ENCODE data around the gene INSM2.

DNA sequence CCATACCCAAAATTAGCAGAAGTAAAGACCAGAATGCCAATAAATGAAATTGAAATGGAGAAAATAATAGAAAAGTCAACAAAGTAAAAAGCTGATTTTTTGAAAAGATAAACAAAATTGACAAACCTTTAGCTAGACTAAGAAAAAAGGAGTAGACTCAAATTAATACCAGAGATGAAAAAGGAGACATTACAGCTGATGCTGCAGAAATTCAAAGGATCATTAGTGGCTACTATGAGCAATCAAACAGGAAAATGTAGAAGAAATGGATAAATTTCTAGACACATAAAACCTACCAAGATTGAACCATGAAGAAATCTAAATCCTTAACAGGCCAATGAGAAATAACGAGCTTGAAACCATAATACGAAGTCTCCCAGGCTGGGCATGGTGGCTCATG lies 34.8 kb upstream of the INSM2 start:
- TF ChIP-seq, protein P1, sequence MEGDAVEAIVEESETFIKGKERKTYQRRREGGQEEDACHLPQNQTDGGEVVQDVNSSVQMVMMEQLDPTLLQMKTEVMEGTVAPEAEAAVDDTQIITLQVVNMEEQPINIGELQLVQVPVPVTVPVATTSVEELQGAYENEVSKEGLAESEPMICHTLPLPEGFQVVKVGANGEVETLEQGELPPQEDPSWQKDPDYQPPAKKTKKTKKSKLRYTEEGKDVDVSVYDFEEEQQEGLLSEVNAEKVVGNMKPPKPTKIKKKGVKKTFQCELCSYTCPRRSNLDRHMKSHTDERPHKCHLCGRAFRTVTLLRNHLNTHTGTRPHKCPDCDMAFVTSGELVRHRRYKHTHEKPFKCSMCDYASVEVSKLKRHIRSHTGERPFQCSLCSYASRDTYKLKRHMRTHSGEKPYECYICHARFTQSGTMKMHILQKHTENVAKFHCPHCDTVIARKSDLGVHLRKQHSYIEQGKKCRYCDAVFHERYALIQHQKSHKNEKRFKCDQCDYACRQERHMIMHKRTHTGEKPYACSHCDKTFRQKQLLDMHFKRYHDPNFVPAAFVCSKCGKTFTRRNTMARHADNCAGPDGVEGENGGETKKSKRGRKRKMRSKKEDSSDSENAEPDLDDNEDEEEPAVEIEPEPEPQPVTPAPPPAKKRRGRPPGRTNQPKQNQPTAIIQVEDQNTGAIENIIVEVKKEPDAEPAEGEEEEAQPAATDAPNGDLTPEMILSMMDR (IDR thresholded peaks at IDR 0.05 in 8 of 11, conservative IDR thresholded peaks at IDR 0.05 in 3 of 11): no peak
- no peak for TF ChIP-seq POLR2A (IDR thresholded peaks at IDR 0.05)

Measured in spleen (tissue), 7 donors.